GM19025 (cell line): ENCODE results near the gene DHRS1.

Experiments used
- ATAC-seq: cut with Tn5 transposase; IDR thresholded peaks from one replicate; pipeline ENCODE4 v1.9.1; 2021; ENCODE audit warnings: mild to moderate bottlenecking, low read depth, moderate library complexity; ENCODE audit not compliant: unreplicated experiment

DHRS1 gene

GRCh38 chr14:24310646-24311604, 11.3 kb upstream of the DHRS1 start, which contains the start of gene LTB4R:
Gene LTB4R (plus strand): TSS chr14:24311502. CDS start chr14:24315652, 4,150 bp downstream.
- ATAC-seq = peak; percentile 66

DNA sequence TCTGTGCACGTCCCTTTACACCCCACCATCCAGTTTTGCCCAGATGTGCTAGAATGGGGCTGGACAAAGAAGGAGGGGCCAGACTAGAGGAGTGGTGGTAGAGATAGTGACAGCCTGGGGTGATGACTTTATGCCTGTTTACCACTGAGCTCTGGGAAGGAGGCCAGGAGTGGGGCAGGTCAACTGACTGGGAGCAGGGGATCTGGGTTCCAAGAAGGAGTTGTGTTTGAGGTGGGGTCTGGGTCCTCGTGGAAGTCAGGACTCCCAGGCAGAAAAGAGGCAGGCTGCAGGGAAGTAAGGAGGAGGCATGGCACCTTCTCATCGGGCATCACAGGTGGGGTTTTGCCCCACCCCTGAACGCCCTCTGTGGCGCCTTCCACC, 10.7 kb upstream of the DHRS1 start:
- no peak for ATAC-seq

DNA sequence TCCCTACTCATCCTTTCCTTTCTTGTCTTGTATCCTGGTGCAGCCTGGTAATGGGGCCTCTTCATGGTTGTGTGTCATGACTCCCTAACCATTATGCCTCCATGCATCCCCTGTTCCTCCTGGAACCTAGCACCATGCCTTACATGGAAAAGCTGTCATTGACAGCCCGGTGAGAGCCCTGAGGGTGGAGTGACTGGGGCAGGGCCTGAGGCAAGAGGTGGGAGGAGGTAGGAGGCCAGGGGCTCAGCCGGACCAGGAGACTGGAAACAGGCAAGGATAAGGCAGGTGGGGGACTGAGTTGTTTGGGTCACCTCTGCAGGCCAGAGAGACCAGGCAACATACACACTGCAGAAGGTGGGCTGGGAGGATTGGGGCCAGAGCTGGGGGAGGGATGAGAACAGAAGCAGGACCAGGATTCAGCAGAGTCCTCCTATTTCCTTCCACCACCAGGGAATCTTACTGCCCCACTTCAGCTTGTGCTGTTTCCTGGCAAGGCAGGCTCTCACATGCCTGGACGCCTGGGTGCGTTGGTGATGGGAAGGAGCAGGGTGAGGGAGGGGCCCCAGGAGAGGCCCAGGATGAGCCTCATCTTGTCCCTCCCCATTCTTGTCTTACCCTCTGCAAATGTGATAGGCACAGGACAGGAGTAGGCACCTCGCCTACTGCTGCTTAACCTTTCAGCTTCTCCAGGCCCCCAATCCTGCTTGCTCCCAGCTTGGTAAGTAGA, 10.1 kb upstream of the DHRS1 start, which contains the start of gene LTB4R2:
TSS of gene LTB4R2 (plus strand) at position 603 of the 727 bp plus-strand sequence. CDS start 525 bp downstream, outside the sequence.
- ATAC-seq = no peak

DNA sequence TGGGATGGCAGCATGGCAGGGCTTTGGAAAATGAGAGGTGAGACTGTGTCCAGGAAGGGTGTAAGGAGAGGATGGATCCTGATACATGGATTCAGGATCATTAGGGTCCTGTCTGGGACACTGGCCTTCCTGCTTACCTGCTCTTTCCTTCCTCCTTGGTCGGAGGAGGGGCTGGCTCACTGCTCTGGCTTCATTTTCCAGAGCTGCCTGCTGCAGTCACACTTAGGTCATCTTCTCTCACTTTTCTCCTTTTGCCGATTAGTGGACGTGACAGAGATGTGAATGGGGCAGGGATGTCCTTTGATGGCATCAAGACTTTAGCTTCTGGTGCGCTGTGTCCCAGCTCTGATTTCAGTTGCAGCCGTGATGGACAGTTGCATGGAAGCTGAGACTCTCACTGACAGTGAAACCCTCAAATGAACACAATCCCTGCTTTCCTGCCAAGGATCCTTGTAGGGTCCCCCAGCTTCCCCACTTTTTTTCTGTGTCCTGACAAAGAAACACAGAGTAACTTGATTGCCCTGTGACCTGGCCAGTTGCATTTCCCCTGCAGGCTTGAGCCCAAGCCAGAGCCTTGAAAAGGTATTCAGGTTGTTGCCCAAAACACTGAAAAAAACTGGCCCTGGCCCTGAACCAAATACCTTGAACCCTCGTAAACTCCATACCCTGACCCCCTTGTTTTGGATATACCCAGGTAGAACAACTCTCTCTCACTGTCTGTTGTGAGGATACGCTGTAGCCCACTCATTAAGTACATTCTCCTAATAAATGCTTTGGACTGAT, 9.0 kb upstream of the DHRS1 start:
- no peak for ATAC-seq

DNA sequence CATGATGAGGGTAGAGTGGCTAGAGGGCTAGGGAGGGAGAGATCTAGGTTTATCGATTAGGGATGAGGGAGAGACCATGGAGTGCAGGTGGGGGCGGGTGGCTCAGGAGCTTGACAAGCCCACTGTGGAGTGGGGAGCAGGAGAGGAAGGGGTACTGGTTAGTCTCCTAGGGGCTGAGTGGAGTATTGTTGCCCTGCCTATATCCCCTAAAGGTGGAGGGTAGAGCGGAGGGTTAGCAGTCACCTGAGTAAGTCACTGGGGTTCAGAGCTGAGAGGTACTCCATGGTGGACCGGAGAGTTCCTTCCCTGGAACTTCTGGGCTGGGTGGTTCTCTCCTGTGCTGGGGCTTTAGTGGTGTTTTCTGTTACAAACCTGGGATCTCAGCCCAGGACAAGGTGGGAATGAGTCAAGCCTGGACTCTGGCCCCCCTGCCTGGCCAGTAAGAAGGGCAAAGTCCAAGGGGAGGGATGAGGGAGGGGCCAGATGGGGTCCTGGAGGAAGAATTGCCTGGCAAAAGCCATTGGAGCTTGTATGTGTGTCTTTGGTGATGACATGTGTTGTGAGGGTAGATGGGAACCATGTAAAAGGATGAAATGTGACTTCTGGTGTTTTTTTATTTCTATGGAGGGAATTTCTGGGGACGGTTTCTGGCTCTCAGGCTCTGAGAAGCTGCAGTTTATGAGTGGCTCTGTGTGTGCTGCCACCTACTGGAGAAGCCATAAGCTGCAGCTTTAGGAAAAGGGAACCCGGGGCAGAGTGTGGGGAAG, 8.2 kb upstream of the DHRS1 start, which contains the start of gene CIDEB:
TSS of gene CIDEB (minus strand) at position 403 of the 767 bp plus-strand sequence. CDS start at position 284, 119 bp downstream.
- no peak for ATAC-seq

DNA sequence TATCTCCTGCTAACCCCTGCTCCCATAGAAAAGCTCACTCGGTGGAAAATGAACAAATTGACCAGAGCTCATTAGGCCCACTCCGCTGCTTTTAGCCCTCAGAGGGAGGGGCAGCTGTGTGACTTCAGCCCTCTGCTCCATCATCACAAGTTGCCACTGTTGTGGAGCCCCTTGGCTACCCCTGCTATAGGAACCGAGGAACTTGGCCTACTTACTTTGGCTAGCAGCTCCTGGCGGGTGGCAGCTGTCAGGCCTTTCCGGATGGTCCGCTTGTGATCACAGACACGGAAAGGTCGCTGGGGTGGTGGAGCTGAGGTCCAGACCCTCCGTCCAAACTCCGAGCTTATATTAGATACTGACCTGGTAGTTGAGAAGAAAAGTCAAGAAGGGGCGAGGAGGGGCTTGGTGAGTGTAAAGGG, 7.6 kb upstream of the DHRS1 start:
- no peak for ATAC-seq

- ATAC-seq = no peak
These were observed 4.4 kb upstream of the DHRS1 start for GRCh38 chr14:24304019-24304387.

GRCh38 chr14:24300326-24300980, 873 bp upstream of the DHRS1 start:
- no peak for ATAC-seq

DNA sequence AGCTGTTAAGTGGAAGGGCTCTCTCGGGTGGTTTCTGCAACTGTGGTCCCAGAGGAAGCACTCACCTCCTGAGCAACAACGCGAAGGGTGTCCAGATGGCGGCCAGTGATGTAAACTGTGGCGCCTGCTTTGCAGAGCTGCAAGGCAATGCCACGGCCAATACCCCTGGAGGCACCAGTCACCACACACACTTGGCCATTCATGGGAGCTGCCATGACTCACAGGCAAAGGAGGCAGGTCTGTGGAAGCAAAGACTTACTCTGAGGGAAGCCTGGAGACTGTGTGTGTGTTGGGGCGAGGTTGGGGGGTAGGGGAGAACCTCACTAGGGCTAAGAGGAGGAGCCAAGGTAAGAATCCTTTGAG, 707 bp downstream of the DHRS1 start:
- no peak for ATAC-seq

- ATAC-seq = peak; percentile 10
These were observed 2.2 kb downstream of the DHRS1 start for GRCh38 chr14:24297190-24297964.

- peak; percentile 60 for ATAC-seq
These were observed 3.0 kb downstream of the DHRS1 start for GRCh38 chr14:24296341-24297157.

GRCh38 chr14:24293525-24293924, 6.1 kb downstream of the DHRS1 start:
- ATAC-seq = no peak

DNA sequence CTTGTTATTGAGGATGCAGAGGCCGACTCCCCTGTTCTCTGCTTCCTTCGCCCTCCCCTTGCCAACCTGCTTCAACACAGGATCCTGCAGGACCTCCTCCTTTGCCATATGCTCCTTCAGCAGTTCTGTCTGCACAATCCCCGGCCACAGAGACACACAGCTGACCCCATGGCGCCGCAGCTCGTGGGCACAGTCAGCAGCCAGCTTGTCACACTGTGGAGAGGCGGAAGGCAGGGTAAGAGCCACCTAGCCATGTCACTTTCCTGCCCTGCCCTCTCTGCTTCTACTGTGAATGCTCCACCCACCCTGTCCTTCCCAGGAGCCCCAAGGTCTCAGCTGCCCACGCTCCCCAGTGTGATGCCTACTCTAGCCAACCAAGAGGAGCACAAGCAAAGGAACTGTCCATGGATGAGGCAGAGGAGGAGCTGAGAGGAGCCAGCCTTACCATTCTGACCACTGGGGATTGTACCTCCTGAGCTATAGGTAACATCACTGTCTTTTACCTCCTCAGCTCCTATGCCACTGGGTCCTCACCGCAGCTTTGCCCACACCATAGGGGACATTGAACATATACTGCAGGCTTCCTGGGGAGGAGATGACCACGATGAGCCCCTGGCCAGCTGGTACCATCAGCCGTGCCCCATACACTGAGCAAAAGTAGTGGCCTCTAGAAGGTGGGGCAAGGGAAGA, 7.3 kb downstream of the DHRS1 start:
- no peak for ATAC-seq

GRCh38 chr14:24291446-24292117, 8.0 kb downstream of the DHRS1 start:
- ATAC-seq = no peak

- ATAC-seq = no peak
These were observed 8.8 kb downstream of the DHRS1 start for GRCh38 chr14:24290746-24291145.

GRCh38 chr14:24289649-24290280, 9.8 kb downstream of the DHRS1 start:
- ATAC-seq = peak; percentile 88
